NT2/D1 (cell line): ENCODE results near the gene GABRR2.
"Not testable (repeated sequence)": the region's sequence is repeated elsewhere in the genome, so short reads cannot be mapped to it uniquely, and the experiment has no call there.

Experiments used
- DNase-seq: peaks from one replicate; pipeline ENCODE4 v3.0.0-alpha.2; 2011; ENCODE audit warnings: low read depth, low spot score
- H3K27me3 ChIP-seq: 2 replicates; pipeline ENCODE4 v1.6.0; 2011; ENCODE audit warnings: mild to moderate bottlenecking; ENCODE audit not compliant: insufficient read length, insufficient read depth
- H3K36me3 ChIP-seq: 2 replicates; pipeline ENCODE4 v1.6.1; 2011; ENCODE audit warnings: mild to moderate bottlenecking, low read length, mixed read lengths; ENCODE audit not compliant: insufficient read depth, insufficient read length
- H3K4me1 ChIP-seq: 2 replicates; pipeline ENCODE4 v1.5.1; 2011; ENCODE audit not compliant: insufficient read depth, insufficient read length
- H3K4me3 ChIP-seq: 2 replicates; pipeline ENCODE4 v1.5.1; 2011; ENCODE audit warnings: low read depth; ENCODE audit not compliant: insufficient read length
- H3K9ac ChIP-seq: 2 replicates; pipeline ENCODE4 v1.6.0; 2011; ENCODE audit warnings: low read depth; ENCODE audit not compliant: insufficient read length
- H3K9me3 ChIP-seq: 2 replicates; pipeline ENCODE4 v1.5.1; 2011; ENCODE audit warnings: mild to moderate bottlenecking, low read length; ENCODE audit not compliant: insufficient read depth
- SUZ12 ChIP-seq: IDR thresholded peaks from 2 replicates; pipeline ENCODE4 v1.6.1; 2011; ENCODE audit not compliant: insufficient read length, insufficient read depth; ENCODE audit errors: extremely low read depth
- YY1 ChIP-seq: IDR thresholded peaks from 2 replicates; pipeline ENCODE4 v1.6.1; 2011; ENCODE audit not compliant: insufficient read length, insufficient read depth
- ZNF274 ChIP-seq: IDR thresholded peaks from 2 replicates; pipeline ENCODE4 v1.6.1; 2011; ENCODE audit warnings: mild to moderate bottlenecking, low read depth, low read length

GABRR2 gene

GRCh38 chr6:89298680-89299465, 16.2 kb downstream of the GABRR2 start:
- TF ChIP-seq ZNF274 (no peak), SUZ12 (no peak), YY1 (no peak)
- H3K27me3 ChIP-seq: no peaks in the 10 kb centered on the region
- H3K9me3 ChIP-seq: no peaks in the 10 kb centered on the region
- H3K4me1 ChIP-seq: no peaks in the 10 kb centered on the region
- DNase-seq: no peak
- no peaks in the 10 kb centered on the region for H3K36me3 ChIP-seq
- no peak overlapping the region for H3K9ac ChIP-seq
- no peak overlapping the region for H3K4me3 ChIP-seq

GRCh38 chr6:89297695-89298351, 17.3 kb downstream of the GABRR2 start:
- no peak overlapping the region for H3K9ac ChIP-seq
- no peaks in the 10 kb centered on the region for H3K27me3 ChIP-seq
- H3K9me3 ChIP-seq: no peaks in the 10 kb centered on the region
- H3K4me3 ChIP-seq: no peak overlapping the region
- no peak for DNase-seq
- no peaks in the 10 kb centered on the region for H3K36me3 ChIP-seq
- no peak for TF ChIP-seq ZNF274
- TF ChIP-seq SUZ12: no peak
- no peak for TF ChIP-seq YY1
- H3K4me1 ChIP-seq: no peaks in the 10 kb centered on the region

- no peaks in the 10 kb centered on the region for H3K4me1 ChIP-seq
- H3K27me3 ChIP-seq: no peaks in the 10 kb centered on the region
- TF ChIP-seq SUZ12: no peak
- no peak for TF ChIP-seq ZNF274
- no peak for TF ChIP-seq YY1
- H3K9me3 ChIP-seq: no peaks in the 10 kb centered on the region
- H3K4me3 ChIP-seq: no peak overlapping the region
- no peak for DNase-seq
- no peaks in the 10 kb centered on the region for H3K36me3 ChIP-seq
- no peak overlapping the region for H3K9ac ChIP-seq
These were observed 19.1 kb downstream of the GABRR2 start for GRCh38 chr6:89295981-89296380.

GRCh38 chr6:89295116-89295515, 20.0 kb downstream of the GABRR2 start:
- DNase-seq, H3K4me1 ChIP-seq, H3K27me3 ChIP-seq: not testable (repeated sequence)

DNA sequence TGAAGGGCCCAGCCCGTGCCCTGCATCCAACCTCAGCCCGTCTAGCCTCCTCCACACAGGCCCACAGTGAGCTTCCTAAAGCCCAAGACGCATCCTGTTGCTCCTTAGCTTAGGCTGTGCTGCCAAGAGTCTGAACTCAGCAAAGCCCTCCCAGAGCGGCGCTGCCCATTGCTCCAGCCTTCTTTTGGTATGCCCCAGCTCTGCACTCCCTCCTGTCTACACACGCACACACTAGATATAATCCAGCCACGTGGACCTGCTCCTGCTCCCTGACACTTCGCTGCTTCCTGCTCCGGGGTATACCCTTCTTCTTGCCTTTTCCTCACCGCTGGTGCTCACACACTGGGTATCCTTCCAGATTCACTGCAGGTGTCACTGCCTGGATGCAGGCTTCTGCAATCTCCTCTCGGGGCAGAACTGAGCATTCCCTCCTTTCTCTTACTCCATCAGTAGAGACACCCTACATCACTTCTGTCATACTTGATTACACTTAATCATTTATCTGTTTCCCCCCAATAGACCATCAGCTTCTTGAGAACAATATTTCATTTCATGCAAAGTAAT, 23.8 kb downstream of the GABRR2 start:
- H3K36me3 ChIP-seq: no peaks in the 10 kb centered on the region
- no peak overlapping the region for H3K9ac ChIP-seq
- H3K4me1 ChIP-seq: no peaks in the 10 kb centered on the region
- no peaks in the 10 kb centered on the region for H3K9me3 ChIP-seq
- no peak overlapping the region for H3K4me3 ChIP-seq
- H3K27me3 ChIP-seq: no peaks in the 10 kb centered on the region
- DNase-seq: no peak
- TF ChIP-seq SUZ12: no peak
- TF ChIP-seq YY1: no peak
- no peak for TF ChIP-seq ZNF274

More at GRCh38 chr6:89295116-89295515, 20.0 kb downstream of the GABRR2 start:
- not testable (repeated sequence) for H3K36me3 ChIP-seq, H3K9me3 ChIP-seq, H3K4me3 ChIP-seq, H3K9ac ChIP-seq

GRCh38 chr6:89290401-89291155, 24.5 kb downstream of the GABRR2 start:
- TF ChIP-seq SUZ12: no peak
- no peak for TF ChIP-seq YY1
- no peak for TF ChIP-seq ZNF274
- no peak for DNase-seq
- H3K9ac ChIP-seq: no peak overlapping the region

DNA sequence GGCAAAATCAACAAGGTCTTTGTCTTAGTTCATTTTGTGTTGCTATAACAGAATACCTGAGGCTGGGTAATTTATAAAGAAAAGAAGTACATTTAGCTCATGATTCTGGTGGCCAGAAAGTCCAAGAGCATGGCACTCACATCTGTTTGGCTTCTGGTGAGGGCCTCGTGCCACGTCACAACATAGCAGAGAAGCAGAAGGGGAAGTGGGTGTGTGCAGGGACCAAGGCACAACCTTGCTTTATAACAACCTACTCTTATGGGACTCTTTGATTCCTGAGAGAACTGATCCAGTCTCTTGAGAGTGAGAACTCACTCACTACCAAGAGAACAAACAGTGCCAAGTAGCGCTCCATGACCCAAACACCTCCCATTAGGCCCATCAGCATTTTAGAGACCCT, 25.4 kb downstream of the GABRR2 start:
- H3K36me3 ChIP-seq: no peaks in the 10 kb centered on the region
- no peak overlapping the region for H3K9ac ChIP-seq
- no peak for TF ChIP-seq SUZ12
- no peak for TF ChIP-seq ZNF274
- TF ChIP-seq YY1: no peak
- H3K4me1 ChIP-seq: no peaks in the 10 kb centered on the region
- H3K27me3 ChIP-seq: no peaks in the 10 kb centered on the region
- DNase-seq: no peak
- H3K4me3 ChIP-seq: no peak overlapping the region
- H3K9me3 ChIP-seq: no peaks in the 10 kb centered on the region

More at GRCh38 chr6:89290401-89291155, 24.5 kb downstream of the GABRR2 start:
- H3K27me3 ChIP-seq: no peaks in the 10 kb centered on the region
- no peaks in the 10 kb centered on the region for H3K36me3 ChIP-seq
- H3K4me3 ChIP-seq: no peak overlapping the region
- H3K9me3 ChIP-seq: no peaks in the 10 kb centered on the region
- no peaks in the 10 kb centered on the region for H3K4me1 ChIP-seq
